ENCODE results near the gene RBM28.

The RBM28 gene

DNA sequence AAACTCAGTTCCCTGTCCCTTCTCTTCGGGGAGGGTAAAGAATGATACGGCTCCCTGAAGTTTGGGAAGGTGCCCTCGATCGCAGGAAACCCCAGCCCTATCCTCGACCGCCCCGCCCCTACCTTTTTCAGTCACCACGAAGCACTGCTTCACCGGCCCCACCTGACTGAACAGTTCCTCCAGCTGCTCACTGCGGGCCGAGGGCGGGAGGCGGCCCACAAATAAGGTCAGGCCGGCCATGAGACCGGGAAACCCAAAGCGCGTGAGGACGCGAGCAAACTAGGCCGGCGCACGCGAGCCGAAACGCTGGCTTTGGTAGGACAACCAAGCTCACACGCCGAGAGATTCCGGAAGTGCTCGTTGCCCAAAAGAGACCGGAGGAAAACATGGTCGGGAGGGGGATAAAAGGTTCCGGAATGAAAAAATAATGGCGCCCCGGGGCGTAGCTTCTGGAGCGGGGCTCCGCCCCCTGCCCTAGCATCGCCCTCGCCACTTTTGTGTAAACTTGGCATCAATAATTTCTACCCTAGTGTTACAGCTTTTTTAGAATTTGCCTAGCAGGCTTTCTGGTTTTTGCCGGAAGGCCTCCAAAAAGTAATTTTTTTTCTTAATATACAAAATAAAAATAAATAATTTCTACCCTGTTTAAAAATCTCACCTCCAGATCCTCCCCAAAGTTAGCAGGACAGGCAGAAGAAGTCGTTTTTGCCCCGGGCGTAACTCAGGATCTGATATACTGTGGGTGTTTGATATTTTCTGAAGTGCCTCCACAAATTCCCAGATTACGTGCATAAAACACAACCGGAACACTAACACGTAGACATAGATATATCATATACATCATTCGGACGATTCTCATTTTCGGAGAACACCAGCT lies at the start of gene RBM28:
Gene RBM28, minus strand, starts transcription at position 355 of the 877 bp plus-strand sequence. Its CDS starts 115 bp downstream, at position 240.
- DNase-seq (ENCODE audit: low read depth in 2 of 2) = peak; percentile 65

- DNase-seq (ENCODE audit: low read depth in 2 of 2) = no peak
Measured at GRCh38 chr7:128392446-128393327, 49.0 kb upstream of the RBM28 start.

- DNase-seq (ENCODE audit: low read depth in 2 of 2) = no peak
Measured at GRCh38 chr7:128391805-128392204, 48.1 kb upstream of the RBM28 start.

- DNase-seq (ENCODE audit: low read depth in 2 of 2) = no peak
Measured at GRCh38 chr7:128390871-128391565, 47.3 kb upstream of the RBM28 start.

DNA sequence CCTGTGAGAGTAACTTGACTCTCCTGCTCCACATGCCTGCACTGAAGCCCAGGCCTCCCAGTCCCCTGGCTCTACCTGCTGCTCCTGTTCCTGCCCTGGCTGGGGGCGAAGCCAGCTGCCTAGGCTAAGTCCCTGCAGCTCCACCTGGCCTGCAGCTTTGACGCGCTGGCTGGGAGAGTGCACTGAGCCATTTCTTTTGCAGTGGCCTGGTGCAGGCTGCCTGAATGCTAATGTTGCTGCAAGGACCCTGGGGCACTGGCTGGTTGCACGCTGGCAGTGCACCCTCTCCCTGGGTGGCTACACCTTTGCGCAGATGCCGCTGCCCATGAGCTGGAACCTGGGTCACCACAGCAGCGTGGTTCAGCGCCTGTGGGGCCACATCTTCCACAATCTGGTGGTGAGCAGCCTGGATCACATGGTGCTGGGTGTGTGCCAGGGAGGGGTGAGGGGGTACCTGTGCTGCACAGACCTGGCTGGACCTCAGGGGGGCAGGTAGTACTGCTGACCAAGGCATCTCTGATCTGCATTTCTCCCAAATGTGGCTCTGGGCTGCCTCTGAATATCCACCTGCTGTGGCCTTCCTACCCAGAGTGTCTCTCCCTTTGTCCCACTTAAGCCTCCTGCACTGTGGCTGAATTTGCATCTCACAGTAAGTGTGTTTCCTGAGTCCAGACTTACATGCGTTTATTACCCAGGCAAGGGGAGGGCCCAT lies 46.1 kb upstream of the RBM28 start:
- DNase-seq (ENCODE audit: low read depth in 2 of 2) = no peak

- DNase-seq (ENCODE audit: low read depth in 2 of 2) = no peak
Measured at GRCh38 chr7:128389085-128389617, 45.4 kb upstream of the RBM28 start.

DNA sequence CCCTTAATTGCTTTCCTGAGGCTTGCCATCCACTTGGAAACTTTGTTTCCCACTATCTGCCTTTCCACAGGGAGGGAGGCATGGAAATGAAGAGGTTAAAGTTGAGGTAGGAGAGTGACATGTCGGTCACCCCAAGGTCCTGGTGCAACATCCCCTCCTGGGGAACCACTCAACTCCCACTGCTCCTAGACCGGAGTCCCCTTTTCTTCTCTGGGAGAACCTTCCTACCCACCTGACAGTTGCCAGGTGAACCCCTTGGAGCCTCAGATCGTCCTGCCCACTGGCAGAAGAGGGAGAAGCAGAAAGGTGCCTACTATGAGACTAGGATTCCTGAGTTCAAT lies 44.4 kb upstream of the RBM28 start:
- no peak for DNase-seq (ENCODE audit: low read depth in 2 of 2)

DNA sequence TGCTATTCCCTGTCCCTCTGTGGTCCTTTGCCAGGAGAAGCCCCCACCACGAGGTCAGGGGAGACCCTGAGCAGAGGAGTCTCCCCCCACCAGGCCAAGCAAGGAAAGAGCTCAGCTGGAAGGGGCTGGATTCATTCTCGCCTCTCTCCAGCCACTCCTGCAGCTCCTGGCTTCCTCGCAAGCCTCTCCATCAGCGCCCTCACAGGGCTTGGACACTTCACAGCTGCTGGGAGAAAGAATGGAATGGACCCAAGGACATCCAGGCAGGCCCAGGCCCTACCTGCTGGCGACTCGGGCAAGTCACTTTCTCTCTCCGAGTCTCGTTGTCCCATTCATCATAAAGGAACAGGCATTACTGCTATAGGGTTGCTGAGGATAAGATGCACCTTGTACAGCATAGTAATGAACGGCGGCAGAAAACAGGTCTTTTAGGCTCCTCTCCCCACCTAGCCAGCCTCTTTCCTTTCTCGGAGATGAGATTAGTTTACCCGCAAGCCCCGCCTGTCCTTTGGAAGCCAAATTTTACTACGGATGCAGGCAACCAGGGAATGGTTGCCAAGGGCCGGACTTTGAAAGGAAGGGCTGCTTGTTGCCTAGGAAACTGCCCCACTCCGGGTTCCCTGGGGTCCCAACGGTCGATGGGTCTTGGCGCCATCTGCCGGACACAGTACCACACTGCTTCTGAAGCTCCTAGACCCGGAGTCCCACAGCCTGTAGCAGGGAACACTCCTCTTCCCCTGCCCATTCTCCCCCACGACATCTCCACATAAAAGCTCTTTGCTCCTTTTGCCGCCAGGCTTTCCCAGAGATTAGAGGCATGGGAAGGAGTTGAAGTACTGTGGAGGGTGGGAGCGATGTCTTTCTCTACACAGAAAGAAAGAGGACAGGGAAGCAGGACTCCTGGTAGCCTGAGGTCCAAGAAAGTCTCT lies 43.8 kb upstream of the RBM28 start:
- peak; percentile 31 to 50 for DNase-seq (ENCODE audit: low read depth in 2 of 2)

GRCh38 chr7:128385988-128386925 lies 42.5 kb upstream of the RBM28 start:
- no peak for DNase-seq (ENCODE audit: low read depth in 2 of 2)

GRCh38 chr7:128384726-128385125 lies 41.0 kb upstream of the RBM28 start:
- DNase-seq (ENCODE audit: low read depth in 2 of 2) = no peak

GRCh38 chr7:128383776-128384175 lies 40.1 kb upstream of the RBM28 start:
- DNase-seq (ENCODE audit: low read depth in 2 of 2) = no peak

GRCh38 chr7:128381161-128381821 lies 37.6 kb upstream of the RBM28 start:
- DNase-seq (ENCODE audit: low read depth in 2 of 2) = no peak

GRCh38 chr7:128380483-128381106 lies 36.9 kb upstream of the RBM28 start:
- DNase-seq (ENCODE audit: low read depth in 2 of 2) = no peak

- no peak for DNase-seq (ENCODE audit: low read depth in 2 of 2)
Measured at GRCh38 chr7:128379900-128380479, 36.3 kb upstream of the RBM28 start.

- DNase-seq (ENCODE audit: low read depth in 2 of 2) = no peak
Measured at GRCh38 chr7:128378637-128379036, 34.9 kb upstream of the RBM28 start.

- DNase-seq (ENCODE audit: low read depth in 2 of 2) = no peak
Measured at GRCh38 chr7:128376077-128376476, 32.4 kb upstream of the RBM28 start.

- no peak for DNase-seq (ENCODE audit: low read depth in 2 of 2)
Measured at GRCh38 chr7:128374041-128374440, 30.3 kb upstream of the RBM28 start.

DNA sequence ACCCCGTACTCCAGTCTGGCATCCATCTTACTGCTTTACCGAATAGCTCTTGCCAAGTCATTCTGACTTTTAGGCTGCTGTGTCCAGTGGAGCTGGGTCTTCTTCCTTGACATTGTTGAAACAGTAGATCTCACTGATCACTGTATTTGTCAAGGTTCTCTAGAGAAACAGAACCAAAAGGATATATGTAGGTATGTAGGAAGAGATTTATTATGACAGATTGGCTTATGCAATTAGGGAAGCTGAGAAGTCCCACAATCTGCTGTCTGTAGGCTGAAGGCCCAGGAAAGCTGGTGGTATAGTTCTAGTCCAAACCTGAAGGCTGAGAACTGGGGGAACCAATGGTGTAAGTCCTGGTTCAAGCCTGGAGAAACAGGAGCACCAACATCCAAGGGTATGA lies 29.9 kb upstream of the RBM28 start:
- no peak for DNase-seq (ENCODE audit: low read depth in 2 of 2)

Data from activated CD8-positive, alpha-beta memory T cell treated with anti-CD3 and anti-CD28 coated beads for 4 hours (primary cell).